HG03442 (cell line): ENCODE measurements around the gene LIN7A.
A peak's percentile ranks its signal among the peaks of the same experiment; 100 is the strongest.

ENCODE experiments used
- ATAC-seq: cut with Tn5 transposase; IDR thresholded peaks from one replicate; pipeline ENCODE4 v1.9.1; 2021; ENCODE audit warnings: mild to moderate bottlenecking, moderate library complexity; ENCODE audit not compliant: unreplicated experiment

Gene LIN7A

GRCh38 chr12:80761838-80762237, 175.9 kb downstream of the LIN7A start:
- no peak for ATAC-seq

DNA sequence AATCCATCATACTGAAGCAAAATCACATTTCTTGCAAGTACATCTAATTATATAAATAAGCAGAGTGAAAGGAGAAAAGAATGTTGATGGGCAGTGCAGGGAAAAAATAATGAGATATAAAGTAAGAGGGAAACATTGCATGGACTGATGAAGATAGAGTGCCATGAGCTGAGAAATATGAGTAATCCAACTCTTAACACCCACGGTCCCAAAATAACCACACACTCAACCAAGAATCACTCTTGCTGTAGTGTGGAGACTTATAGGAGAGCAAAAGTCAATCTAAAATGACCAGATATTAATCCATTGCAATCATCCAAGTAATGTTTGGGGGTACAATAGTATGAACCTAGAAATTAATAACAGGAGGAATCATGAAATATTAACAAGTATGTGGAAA, 180.9 kb downstream of the LIN7A start:
- ATAC-seq: peak; percentile 97

GRCh38 chr12:80754274-80754673, 183.5 kb downstream of the LIN7A start:
- ATAC-seq: no peak

DNA sequence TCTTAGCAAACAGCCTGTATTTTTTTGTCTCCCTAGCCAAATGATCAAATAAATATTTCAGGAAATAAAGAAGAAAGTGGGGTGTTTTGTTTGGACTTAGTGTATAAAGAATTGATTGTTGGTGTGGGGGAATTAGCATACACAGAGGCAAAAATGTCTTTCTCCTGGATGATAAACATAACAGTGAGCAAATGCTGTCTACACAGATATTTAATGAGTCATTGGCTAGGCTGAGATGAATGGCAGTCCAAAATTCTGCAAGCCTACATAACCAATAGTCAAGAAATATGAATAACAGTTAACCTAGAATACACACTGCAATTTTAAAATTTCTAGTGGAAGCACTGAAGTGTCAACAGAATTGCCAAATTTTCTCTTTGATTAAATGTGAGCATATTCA, 185.3 kb downstream of the LIN7A start:
- no peak for ATAC-seq

GRCh38 chr12:80749456-80749855, 188.3 kb downstream of the LIN7A start:
- no peak for ATAC-seq

GRCh38 chr12:80747800-80748199, 189.9 kb downstream of the LIN7A start:
- ATAC-seq: no peak

GRCh38 chr12:80745851-80746505, 191.8 kb downstream of the LIN7A start:
- ATAC-seq: no peak
